SK-N-SH (cell line): Measurements from ENCODE around the gene HCRTR2. TPM values are rescaled to one million over a fixed set of nuclear protein-coding genes. Genes with fewer than 3 reads are reported as not detected.

Experiments
- CTCF ChIA-PET: fragments of 300-600, 350-600 bp; formaldehyde crosslinking; extraction: SDS; loops from one replicate; lab custom pipeline; 2021; lab: Yijun Ruan, JAX
- POLR2A ChIA-PET: fragments of 350-600 bp; sonication (Branson Sonifier 250); formaldehyde crosslinking; extraction: SDS; loops from one replicate; lab custom pipeline; 2020; ENCODE audit warnings: antibody characterized with exemption, inconsistent platforms; lab: Yijun Ruan, JAX
- DNase-seq: peaks from one replicate; pipeline ENCODE4 v3.0.0; 2012
- H2AFZ ChIP-seq: fragments of 200-600 bp; sonication (generic); 2 replicates; pipeline ENCODE4 v1.8.1; 2016; ENCODE audit warnings: antibody characterized with exemption, mild to moderate bottlenecking, low read depth
- H3F3A ChIP-seq: fragments of 200-600 bp; sonication (generic); replicated peaks from 2 replicates; pipeline ENCODE3; 2016; ENCODE audit warnings: antibody characterized with exemption, mild to moderate bottlenecking; ENCODE audit not compliant: insufficient read depth
- H3K27ac ChIP-seq, 2 experiments: fragments of 200-500 bp in 1 of 2; fragments of 200-600 bp in 1 of 2; sonication (Bioruptor generic) in 1 of 2; sonication (generic), shearing (Covaris generic) in 1 of 2; 2 replicates each; pipeline versions ENCODE4 v1.5.1 to v1.6.1; 2014 to 2016; ENCODE audit warnings: low read depth in 2 of 2, inconsistent platforms in 1 of 2, low read length in 1 of 2, mild to moderate bottlenecking in 1 of 2, mixed read lengths in 1 of 2
- H3K27me3 ChIP-seq: fragments of 200-600 bp; sonication (generic), shearing (Covaris generic); 2 replicates; pipeline ENCODE4 v1.6.1; 2016; ENCODE audit warnings: mixed run types; ENCODE audit not compliant: insufficient read depth
- H3K36me3 ChIP-seq, 2 experiments: fragments of 200-500 bp in 1 of 2; fragments of 200-600 bp in 1 of 2; sonication (Bioruptor generic) in 1 of 2; sonication (generic) in 1 of 2; replicated peaks in 1 of 2; 2 replicates each; pipeline versions ENCODE3 to v1.5.1; 2014 to 2016; ENCODE audit warnings: low read length in 1 of 2, mild to moderate bottlenecking in 1 of 2; ENCODE audit not compliant: insufficient read depth in 2 of 2, control insufficient read depth in 1 of 2
- H3K4me1 ChIP-seq, 2 experiments: fragments of 200-500 bp in 1 of 2; fragments of 200-600 bp in 1 of 2; sonication (Bioruptor generic) in 1 of 2; sonication (generic), shearing (Covaris generic) in 1 of 2; 2 replicates each; pipeline versions ENCODE4 v1.5.1 to v1.6.1; 2014 to 2016; ENCODE audit warnings: low read depth in 1 of 2, low read length in 1 of 2, mixed run types in 1 of 2; ENCODE audit not compliant: insufficient read depth in 2 of 2, control insufficient read depth in 1 of 2
- H3K4me2 ChIP-seq: fragments of 200-600 bp; sonication (generic), shearing (Covaris generic); 2 replicates; pipeline ENCODE4 v1.6.1; 2017; ENCODE audit warnings: mixed run types
- H3K4me3 ChIP-seq, 2 experiments: fragments of 200-500 bp in 1 of 2; fragments of 200-600 bp in 1 of 2; sonication (Bioruptor generic) in 1 of 2; sonication (generic), shearing (Covaris generic) in 1 of 2; 2 replicates each; pipeline versions ENCODE4 v1.5.1 to v1.8.1; 2014 to 2016; ENCODE audit warnings: low read depth in 2 of 2, inconsistent platforms in 1 of 2, low read length in 1 of 2, mild to moderate bottlenecking in 1 of 2, mixed read lengths in 1 of 2, moderate library complexity in 1 of 2
- H3K79me2 ChIP-seq: fragments of 200-600 bp; sonication (generic); 2 replicates; pipeline ENCODE4 v1.8.1; 2017; ENCODE audit warnings: mild to moderate bottlenecking; ENCODE audit not compliant: insufficient read depth
- H3K9ac ChIP-seq: fragments of 200-600 bp; sonication (generic); 2 replicates; pipeline ENCODE4 v1.6.1; 2017; ENCODE audit warnings: mixed run types
- H3K9me2 ChIP-seq: fragments of 200-600 bp; sonication (generic); 2 replicates; pipeline ENCODE4 v1.6.1; 2017; ENCODE audit warnings: mixed run types
- H3K9me3 ChIP-seq: fragments of 200-600 bp; sonication (generic); 2 replicates; pipeline ENCODE4 v1.6.1; 2017; ENCODE audit warnings: mixed run types, mild to moderate bottlenecking, moderate library complexity
- H4K20me1 ChIP-seq: fragments of 200-600 bp; sonication (generic); 2 replicates; pipeline ENCODE4 v1.6.1; 2017; ENCODE audit warnings: mild to moderate bottlenecking, mixed run types; ENCODE audit not compliant: insufficient read depth
- EZH2phosphoT487 ChIP-seq: fragments of 200-600 bp; sonication (generic); IDR thresholded peaks from 2 replicates; pipeline ENCODE4 v1.6.1; 2017; ENCODE audit warnings: low read depth, mixed run types, mild to moderate bottlenecking, antibody characterized with exemption, moderate library complexity, borderline replicate concordance
- GABPA ChIP-seq: IDR thresholded peaks from 2 replicates; pipeline ENCODE4 v1.4.0; 2012; ENCODE audit warnings: low read depth, mild to moderate bottlenecking
- NRF1 ChIP-seq: IDR thresholded peaks from 2 replicates; pipeline ENCODE4 v1.6.1; 2012; ENCODE audit warnings: low read depth, mild to moderate bottlenecking, low read length
- SIN3A ChIP-seq: IDR thresholded peaks from 2 replicates; pipeline ENCODE4 v1.6.1; 2012; ENCODE audit warnings: low read depth, mild to moderate bottlenecking, low read length, moderate library complexity, borderline replicate concordance
- TAF1 ChIP-seq: IDR thresholded peaks from 2 replicates; pipeline ENCODE4 v1.6.1; 2012; ENCODE audit warnings: low read depth, mild to moderate bottlenecking, low read length, moderate library complexity, borderline replicate concordance
- WGBS: methylation state at CpG from one replicate; pipeline ENCODE4 v1.1.6; 2017; ENCODE audit warnings: low lambda C conversion rate; 5-methylcytosine and 5-hydroxymethylcytosine counted together
- polyA plus RNA-seq, 3 experiments: library from polyadenylated mRNA; depleted of rRNA; stranded (reverse); fragments of >200 nt; gene quantifications; 2 replicates each; pipeline ENCODE4 v1.2.3, GENCODE V29; 2012
- TF ChIP-seq, protein P1 (sequence below): fragments of 150-350 bp; IDR thresholded peaks from 2 replicates; pipeline ENCODE4 v1.6.1; 2017; ENCODE audit warnings: antibody characterized with exemption, low read length, low read depth, borderline replicate concordance
- TF ChIP-seq, protein P2 (sequence below): IDR thresholded peaks from 2 replicates; pipeline ENCODE4 v1.4.0; 2012; ENCODE audit warnings: low read depth, borderline replicate concordance
- TF ChIP-seq, protein P3 (sequence below): IDR thresholded peaks from 2 replicates; pipeline ENCODE4 v1.6.1; 2012; ENCODE audit warnings: mild to moderate bottlenecking, low read depth, low read length, moderate library complexity

The HCRTR2 gene
- polyA plus RNA-seq, 1 of the 3 experiments (the other 2 are of a cell fraction) = not detected

DNA sequence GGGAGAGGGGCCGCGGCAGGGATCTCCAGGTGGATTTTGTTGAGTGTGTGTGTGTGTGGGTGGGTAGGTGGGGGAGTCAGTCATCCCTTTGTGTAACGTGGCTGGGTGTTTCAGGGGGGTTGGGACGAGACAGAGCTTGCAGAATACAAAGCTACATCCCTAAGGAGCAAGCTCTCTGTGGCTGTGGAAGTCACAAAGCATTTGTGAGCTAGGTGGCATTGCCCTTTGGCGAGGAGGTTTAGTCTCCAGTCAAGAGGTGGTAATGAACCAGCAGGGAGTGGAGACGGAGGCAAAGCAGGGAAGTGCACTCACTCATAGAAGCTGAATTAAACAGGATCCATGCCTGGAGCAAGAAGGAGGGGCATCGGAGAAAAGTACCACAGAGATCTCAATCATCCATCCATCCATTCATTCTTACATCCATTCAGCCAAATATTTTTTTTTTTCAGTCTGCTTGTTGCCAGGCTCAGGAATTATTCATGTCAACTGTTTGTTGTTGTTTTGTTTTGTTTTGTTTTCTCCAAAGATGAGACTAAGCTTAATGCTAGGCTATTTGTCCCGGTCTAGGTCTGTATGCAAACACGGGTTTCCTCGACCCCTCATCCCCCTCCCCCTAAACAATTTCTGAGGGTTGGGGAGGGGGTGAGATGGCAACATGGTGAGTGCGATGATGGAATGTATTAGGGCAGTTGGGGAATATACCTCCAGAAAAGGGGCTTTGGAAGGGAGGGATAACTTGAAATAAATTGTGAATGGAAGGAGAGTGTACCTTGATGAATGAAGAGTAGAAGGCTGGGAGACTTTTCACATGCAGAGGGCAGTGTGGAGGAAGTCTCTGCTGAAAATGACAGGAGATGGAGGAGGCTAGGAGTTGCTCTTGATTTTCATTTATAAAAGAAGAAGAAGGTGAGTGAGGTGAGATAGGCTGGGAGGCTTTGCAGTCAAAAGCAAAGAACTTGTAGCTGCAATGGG, 1.0 kb downstream of the HCRTR2 start:
- WGBS = 2% methylated on average over 11 of the region's 11 CpGs
- Histone ChIP-seq H3K79me2 (no peaks in the 10 kb centered on the region), H3K36me3 (no peaks in the 10 kb centered on the region), H2AFZ (no peak overlapping the region), H3K9ac (no peak overlapping the region), H3K4me1 (no peaks in the 10 kb centered on the region), H3K27ac (no peak overlapping the region), H3K27me3 (peaks cover 6% of the 10 kb centered on the region; the same call in 1 of the 2 replicates), H3K9me2 (no peaks in the 10 kb centered on the region), H3F3A (no peaks in the 10 kb centered on the region), H3K4me3 (no peak overlapping the region), H3K4me2 (no peak overlapping the region), H4K20me1 (no peaks in the 10 kb centered on the region), H3K9me3 (no peaks in the 10 kb centered on the region)
- POLR2A ChIA-PET = no interaction called here
- no peak for TF ChIP-seq SIN3A
- no peak for TF ChIP-seq GABPA
- no peak for TF ChIP-seq NRF1
- TF ChIP-seq, protein P1, sequence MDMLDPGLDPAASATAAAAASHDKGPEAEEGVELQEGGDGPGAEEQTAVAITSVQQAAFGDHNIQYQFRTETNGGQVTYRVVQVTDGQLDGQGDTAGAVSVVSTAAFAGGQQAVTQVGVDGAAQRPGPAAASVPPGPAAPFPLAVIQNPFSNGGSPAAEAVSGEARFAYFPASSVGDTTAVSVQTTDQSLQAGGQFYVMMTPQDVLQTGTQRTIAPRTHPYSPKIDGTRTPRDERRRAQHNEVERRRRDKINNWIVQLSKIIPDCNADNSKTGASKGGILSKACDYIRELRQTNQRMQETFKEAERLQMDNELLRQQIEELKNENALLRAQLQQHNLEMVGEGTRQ = no peak
- TF ChIP-seq, protein P2, sequence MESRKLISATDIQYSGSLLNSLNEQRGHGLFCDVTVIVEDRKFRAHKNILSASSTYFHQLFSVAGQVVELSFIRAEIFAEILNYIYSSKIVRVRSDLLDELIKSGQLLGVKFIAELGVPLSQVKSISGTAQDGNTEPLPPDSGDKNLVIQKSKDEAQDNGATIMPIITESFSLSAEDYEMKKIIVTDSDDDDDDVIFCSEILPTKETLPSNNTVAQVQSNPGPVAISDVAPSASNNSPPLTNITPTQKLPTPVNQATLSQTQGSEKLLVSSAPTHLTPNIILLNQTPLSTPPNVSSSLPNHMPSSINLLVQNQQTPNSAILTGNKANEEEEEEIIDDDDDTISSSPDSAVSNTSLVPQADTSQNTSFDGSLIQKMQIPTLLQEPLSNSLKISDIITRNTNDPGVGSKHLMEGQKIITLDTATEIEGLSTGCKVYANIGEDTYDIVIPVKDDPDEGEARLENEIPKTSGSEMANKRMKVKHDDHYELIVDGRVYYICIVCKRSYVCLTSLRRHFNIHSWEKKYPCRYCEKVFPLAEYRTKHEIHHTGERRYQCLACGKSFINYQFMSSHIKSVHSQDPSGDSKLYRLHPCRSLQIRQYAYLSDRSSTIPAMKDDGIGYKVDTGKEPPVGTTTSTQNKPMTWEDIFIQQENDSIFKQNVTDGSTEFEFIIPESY = no peak
- no peak for TF ChIP-seq EZH2phosphoT487
- no peak for DNase-seq
- CTCF ChIA-PET = no interaction called here

DNA sequence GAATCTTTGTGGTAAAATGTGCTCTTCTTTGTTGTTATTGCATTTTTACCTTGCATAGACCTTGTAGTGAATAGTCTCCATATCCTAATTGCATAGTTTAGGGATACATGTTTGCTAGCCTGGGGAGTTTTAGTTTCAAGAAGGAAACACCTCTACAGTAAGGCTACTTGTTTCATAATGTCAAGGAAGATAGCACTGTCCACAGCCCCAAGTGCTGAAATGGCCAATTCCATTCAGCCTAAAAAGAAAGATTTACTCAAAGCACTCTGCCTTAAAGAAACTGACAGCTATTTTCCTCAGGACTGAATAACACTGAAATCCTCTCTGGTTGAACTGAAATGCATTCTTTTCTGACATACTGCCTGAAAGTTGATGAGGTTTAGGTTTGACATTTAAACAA, 2.6 kb downstream of the HCRTR2 start:
- CTCF ChIA-PET = no interaction called here
- Histone ChIP-seq H3K27ac (no peak overlapping the region), H3K36me3 (no peaks in the 10 kb centered on the region), H3K4me3 (no peak overlapping the region), H3K27me3 (peaks cover 6% of the 10 kb centered on the region; the same call in 1 of the 2 replicates), H2AFZ (no peak overlapping the region), H3F3A (no peaks in the 10 kb centered on the region), H3K4me1 (no peaks in the 10 kb centered on the region), H4K20me1 (no peaks in the 10 kb centered on the region), H3K79me2 (no peaks in the 10 kb centered on the region), H3K9ac (no peak overlapping the region), H3K9me3 (no peaks in the 10 kb centered on the region), H3K4me2 (no peak overlapping the region), H3K9me2 (no peaks in the 10 kb centered on the region)
- POLR2A ChIA-PET = no interaction called here
- TF ChIP-seq TAF1 = no peak
- TF ChIP-seq, protein P3, sequence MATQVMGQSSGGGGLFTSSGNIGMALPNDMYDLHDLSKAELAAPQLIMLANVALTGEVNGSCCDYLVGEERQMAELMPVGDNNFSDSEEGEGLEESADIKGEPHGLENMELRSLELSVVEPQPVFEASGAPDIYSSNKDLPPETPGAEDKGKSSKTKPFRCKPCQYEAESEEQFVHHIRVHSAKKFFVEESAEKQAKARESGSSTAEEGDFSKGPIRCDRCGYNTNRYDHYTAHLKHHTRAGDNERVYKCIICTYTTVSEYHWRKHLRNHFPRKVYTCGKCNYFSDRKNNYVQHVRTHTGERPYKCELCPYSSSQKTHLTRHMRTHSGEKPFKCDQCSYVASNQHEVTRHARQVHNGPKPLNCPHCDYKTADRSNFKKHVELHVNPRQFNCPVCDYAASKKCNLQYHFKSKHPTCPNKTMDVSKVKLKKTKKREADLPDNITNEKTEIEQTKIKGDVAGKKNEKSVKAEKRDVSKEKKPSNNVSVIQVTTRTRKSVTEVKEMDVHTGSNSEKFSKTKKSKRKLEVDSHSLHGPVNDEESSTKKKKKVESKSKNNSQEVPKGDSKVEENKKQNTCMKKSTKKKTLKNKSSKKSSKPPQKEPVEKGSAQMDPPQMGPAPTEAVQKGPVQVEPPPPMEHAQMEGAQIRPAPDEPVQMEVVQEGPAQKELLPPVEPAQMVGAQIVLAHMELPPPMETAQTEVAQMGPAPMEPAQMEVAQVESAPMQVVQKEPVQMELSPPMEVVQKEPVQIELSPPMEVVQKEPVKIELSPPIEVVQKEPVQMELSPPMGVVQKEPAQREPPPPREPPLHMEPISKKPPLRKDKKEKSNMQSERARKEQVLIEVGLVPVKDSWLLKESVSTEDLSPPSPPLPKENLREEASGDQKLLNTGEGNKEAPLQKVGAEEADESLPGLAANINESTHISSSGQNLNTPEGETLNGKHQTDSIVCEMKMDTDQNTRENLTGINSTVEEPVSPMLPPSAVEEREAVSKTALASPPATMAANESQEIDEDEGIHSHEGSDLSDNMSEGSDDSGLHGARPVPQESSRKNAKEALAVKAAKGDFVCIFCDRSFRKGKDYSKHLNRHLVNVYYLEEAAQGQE = peak; percentile 87
- DNase-seq = no peak
